ENCODE measurements around the gene SURF4. TPM values are rescaled to one million over a fixed set of nuclear protein-coding genes. Genes with fewer than 3 reads are reported as not detected.

SURF4 gene
- total RNA-seq, 1 donor = 392 TPM

GRCh38 chr9:133334161-133334560 lies 41.7 kb downstream of the SURF4 start:
- H3K79me2 ChIP-seq (ENCODE audit: insufficient read depth, low read length) = peaks cover 31% of the 10 kb centered on the region
- no peak overlapping the region for H3K4me2 ChIP-seq (ENCODE audit: insufficient read depth, low read length)
- no peaks in the 10 kb centered on the region for H3K27me3 ChIP-seq (ENCODE audit: insufficient read depth, low read length)
- no peak overlapping the region for H3K4me3 ChIP-seq (ENCODE audit: insufficient read depth, low read length)
- DNase-seq (ENCODE audit: insufficient read length, low spot score, missing footprints) = no peak
- peaks cover 46% of the 10 kb centered on the region for H3K36me3 ChIP-seq (ENCODE audit: insufficient read depth, low read length)
- H3K27ac ChIP-seq (ENCODE audit: low read depth, low read length) = no peak overlapping the region
- no peak overlapping the region for H2AFZ ChIP-seq (ENCODE audit: low read length)
- peaks cover 21% of the 10 kb centered on the region for H4K20me1 ChIP-seq (ENCODE audit: insufficient read depth, low read length)
- TF ChIP-seq, protein P1, sequence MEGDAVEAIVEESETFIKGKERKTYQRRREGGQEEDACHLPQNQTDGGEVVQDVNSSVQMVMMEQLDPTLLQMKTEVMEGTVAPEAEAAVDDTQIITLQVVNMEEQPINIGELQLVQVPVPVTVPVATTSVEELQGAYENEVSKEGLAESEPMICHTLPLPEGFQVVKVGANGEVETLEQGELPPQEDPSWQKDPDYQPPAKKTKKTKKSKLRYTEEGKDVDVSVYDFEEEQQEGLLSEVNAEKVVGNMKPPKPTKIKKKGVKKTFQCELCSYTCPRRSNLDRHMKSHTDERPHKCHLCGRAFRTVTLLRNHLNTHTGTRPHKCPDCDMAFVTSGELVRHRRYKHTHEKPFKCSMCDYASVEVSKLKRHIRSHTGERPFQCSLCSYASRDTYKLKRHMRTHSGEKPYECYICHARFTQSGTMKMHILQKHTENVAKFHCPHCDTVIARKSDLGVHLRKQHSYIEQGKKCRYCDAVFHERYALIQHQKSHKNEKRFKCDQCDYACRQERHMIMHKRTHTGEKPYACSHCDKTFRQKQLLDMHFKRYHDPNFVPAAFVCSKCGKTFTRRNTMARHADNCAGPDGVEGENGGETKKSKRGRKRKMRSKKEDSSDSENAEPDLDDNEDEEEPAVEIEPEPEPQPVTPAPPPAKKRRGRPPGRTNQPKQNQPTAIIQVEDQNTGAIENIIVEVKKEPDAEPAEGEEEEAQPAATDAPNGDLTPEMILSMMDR (IDR thresholded peaks at IDR 0.05; ENCODE audit: extremely low read depth, low read depth, low read length) = no peak
- H3K4me1 ChIP-seq (ENCODE audit: insufficient read depth, low read length) = peaks cover 14% of the 10 kb centered on the region
- no peaks in the 10 kb centered on the region for H3K9me3 ChIP-seq (ENCODE audit: low read depth, low read length)

- peak; percentile 54 for DNase-seq (ENCODE audit: insufficient read length, low spot score, missing footprints)
These were observed 42.3 kb downstream of the SURF4 start for GRCh38 chr9:133333566-133333965.

DNA sequence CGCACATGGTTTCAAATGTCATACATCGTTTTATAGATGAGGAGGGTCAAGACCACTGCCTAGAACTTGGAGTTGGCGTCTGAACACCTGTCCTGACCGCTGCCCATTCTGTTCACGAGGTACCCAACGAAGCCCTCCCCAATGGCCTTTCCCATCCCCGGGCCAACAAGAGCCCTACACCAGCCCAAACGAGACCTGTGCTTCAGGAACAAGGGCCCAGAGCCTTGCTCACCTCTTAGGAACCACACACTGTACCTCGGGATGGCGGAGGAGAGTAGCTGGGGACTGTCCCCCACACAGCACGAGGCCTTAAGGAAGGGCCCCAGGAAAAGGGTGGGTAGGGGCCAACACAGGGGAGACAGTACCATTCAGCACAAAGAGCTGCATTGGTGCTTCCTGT lies 42.8 kb downstream of the SURF4 start:
- Histone ChIP-seq H3K9me3 (ENCODE audit: low read depth, low read length) (no peaks in the 10 kb centered on the region), H3K4me1 (ENCODE audit: insufficient read depth, low read length) (peaks cover 14% of the 10 kb centered on the region), H4K20me1 (ENCODE audit: insufficient read depth, low read length) (peaks cover 21% of the 10 kb centered on the region), H3K4me2 (ENCODE audit: insufficient read depth, low read length) (no peak overlapping the region), H3K4me3 (ENCODE audit: insufficient read depth, low read length) (no peak overlapping the region), H3K27ac (ENCODE audit: low read depth, low read length) (no peak overlapping the region), H3K27me3 (ENCODE audit: insufficient read depth, low read length) (no peaks in the 10 kb centered on the region), H3K79me2 (ENCODE audit: insufficient read depth, low read length) (peaks cover 31% of the 10 kb centered on the region), H3K36me3 (ENCODE audit: insufficient read depth, low read length) (peaks cover 45% of the 10 kb centered on the region), H2AFZ (ENCODE audit: low read length) (no peak overlapping the region)
- TF ChIP-seq, protein P1 (IDR thresholded peaks at IDR 0.05; ENCODE audit: extremely low read depth, low read depth, low read length) = no peak
- peak; percentile 72 for DNase-seq (ENCODE audit: insufficient read length, low spot score, missing footprints)

More at GRCh38 chr9:133333566-133333965, 42.3 kb downstream of the SURF4 start:
- Histone ChIP-seq H3K36me3 (ENCODE audit: insufficient read depth, low read length) (peaks cover 45% of the 10 kb centered on the region), H3K4me3 (ENCODE audit: insufficient read depth, low read length) (no peak overlapping the region), H3K9me3 (ENCODE audit: low read depth, low read length) (no peaks in the 10 kb centered on the region), H3K4me1 (ENCODE audit: insufficient read depth, low read length) (peaks cover 14% of the 10 kb centered on the region), H3K27ac (ENCODE audit: low read depth, low read length) (no peak overlapping the region), H2AFZ (ENCODE audit: low read length) (no peak overlapping the region), H3K79me2 (ENCODE audit: insufficient read depth, low read length) (peaks cover 31% of the 10 kb centered on the region), H4K20me1 (ENCODE audit: insufficient read depth, low read length) (peaks cover 21% of the 10 kb centered on the region), H3K4me2 (ENCODE audit: insufficient read depth, low read length) (no peak overlapping the region), H3K27me3 (ENCODE audit: insufficient read depth, low read length) (no peaks in the 10 kb centered on the region)
- TF ChIP-seq, protein P1 (IDR thresholded peaks at IDR 0.05; ENCODE audit: extremely low read depth, low read depth, low read length) = no peak

DNA sequence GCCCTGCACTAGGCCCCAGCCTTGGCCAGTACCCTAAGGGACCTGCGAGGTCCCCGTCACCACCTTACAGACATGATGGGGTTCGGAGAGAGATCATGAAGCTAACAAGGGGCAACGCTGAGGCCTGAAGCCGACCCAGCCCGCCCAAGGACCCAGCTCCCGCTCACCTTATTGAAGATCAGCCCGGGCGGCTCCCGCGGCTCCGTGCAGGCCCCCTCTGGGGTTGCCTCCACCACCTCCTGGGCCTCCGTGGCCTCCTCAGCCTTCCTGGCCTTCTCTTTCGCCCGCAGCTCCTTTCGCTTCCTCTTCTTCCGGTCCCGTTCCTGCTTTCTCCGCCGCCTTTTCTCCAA lies 43.5 kb downstream of the SURF4 start:
- H3K4me2 ChIP-seq (ENCODE audit: insufficient read depth, low read length) = no peak overlapping the region
- no peak overlapping the region for H2AFZ ChIP-seq (ENCODE audit: low read length)
- peaks cover 31% of the 10 kb centered on the region for H3K79me2 ChIP-seq (ENCODE audit: insufficient read depth, low read length)
- no peak overlapping the region for H3K27ac ChIP-seq (ENCODE audit: low read depth, low read length)
- H3K9me3 ChIP-seq (ENCODE audit: low read depth, low read length) = no peaks in the 10 kb centered on the region
- H3K27me3 ChIP-seq (ENCODE audit: insufficient read depth, low read length) = no peaks in the 10 kb centered on the region
- TF ChIP-seq, protein P1 (IDR thresholded peaks at IDR 0.05; ENCODE audit: extremely low read depth, low read depth, low read length) = no peak
- H3K4me3 ChIP-seq (ENCODE audit: insufficient read depth, low read length) = no peak overlapping the region
- H4K20me1 ChIP-seq (ENCODE audit: insufficient read depth, low read length) = peaks cover 21% of the 10 kb centered on the region
- peaks cover 14% of the 10 kb centered on the region for H3K4me1 ChIP-seq (ENCODE audit: insufficient read depth, low read length)
- H3K36me3 ChIP-seq (ENCODE audit: insufficient read depth, low read length) = peaks cover 45% of the 10 kb centered on the region
- DNase-seq (ENCODE audit: insufficient read length, low spot score, missing footprints) = no peak

Data from osteoblast (primary cell).